HEK293 (cell line): ENCODE data around the gene MTFP1.

Experiments used
- CTCF ChIA-PET: fragments of 350-600 bp; formaldehyde crosslinking; extraction: SDS; loops from one replicate; lab custom pipeline; 2021; ENCODE audit warnings: antibody characterized with exemption; lab: Yijun Ruan, JAX
- POLR2A ChIA-PET: fragments of 300-600 bp; formaldehyde crosslinking; extraction: SDS; loops from one replicate; lab custom pipeline; 2020; ENCODE audit warnings: antibody characterized with exemption, inconsistent platforms; lab: Yijun Ruan, JAX
- H3K27ac ChIP-seq: fragments of 200-500 bp; sonication (Bioruptor generic); 2 replicates; pipeline ENCODE4 v1.5.1; 2014; ENCODE audit warnings: low read depth, low read length, control low read depth, inconsistent platforms; ENCODE audit errors: extremely low read depth
- H3K36me3 ChIP-seq, 2 experiments: fragments of 200-500 bp in 1 of 2; sonication (Bioruptor generic) in 1 of 2; 1 replicate in 1 of 2; 2 replicates in 1 of 2; pipeline ENCODE4 v1.5.1; 2014 to 2017; ENCODE audit warnings: inconsistent platforms in 2 of 2, low read length in 2 of 2; ENCODE audit not compliant: control insufficient read depth in 2 of 2, insufficient read depth in 1 of 2
- H3K4me1 ChIP-seq: fragments of 200-500 bp; sonication (Bioruptor generic); 2 replicates; pipeline ENCODE4 v1.5.1; 2014; ENCODE audit warnings: mild to moderate bottlenecking, low read length, inconsistent platforms; ENCODE audit not compliant: control insufficient read depth, insufficient read depth
- H3K4me3 ChIP-seq: 2 replicates; pipeline ENCODE4 v1.5.1; 2011; ENCODE audit warnings: low read depth, mild to moderate bottlenecking, control low read depth, low read length, moderate library complexity
- H3K9me3 ChIP-seq: fragments of 200-500 bp; sonication (Bioruptor generic); 2 replicates; pipeline ENCODE4 v1.5.1; 2014; ENCODE audit warnings: low read depth, low read length, inconsistent platforms; ENCODE audit not compliant: control insufficient read depth, insufficient read depth
- FEZF1 ChIP-seq: fragments of 450-650 bp; formaldehyde crosslinking; IDR thresholded peaks from 2 replicates; pipeline ENCODE4 v1.5.1; 2016; ENCODE audit warnings: missing biosample characterization, missing genetic modification characterization
- GLIS2 ChIP-seq: fragments of 450-650 bp; formaldehyde crosslinking; IDR thresholded peaks from 2 replicates; pipeline ENCODE4 v1.5.1; 2016; ENCODE audit warnings: missing biosample characterization, missing genetic modification characterization
- PATZ1 ChIP-seq: fragments of 450-650 bp; formaldehyde crosslinking; IDR thresholded peaks from 2 replicates; pipeline ENCODE4 v1.5.1; 2016; ENCODE audit warnings: missing biosample characterization, missing genetic modification characterization
- PRDM4 ChIP-seq: fragments of 450-650 bp; formaldehyde crosslinking; IDR thresholded peaks from 2 replicates; pipeline ENCODE4 v1.5.1; 2017; ENCODE audit warnings: missing biosample characterization, missing genetic modification characterization
- RBAK ChIP-seq: fragments of 450-650 bp; formaldehyde crosslinking; IDR thresholded peaks from 2 replicates; pipeline ENCODE4 v1.5.1; 2016; ENCODE audit warnings: missing biosample characterization, missing genetic modification characterization
- SCRT2 ChIP-seq: fragments of 450-650 bp; formaldehyde crosslinking; IDR thresholded peaks from 2 replicates; pipeline ENCODE4 v1.5.1; 2016; ENCODE audit warnings: missing biosample characterization, missing genetic modification characterization
- SP2 ChIP-seq: fragments of 450-650 bp; formaldehyde crosslinking; IDR thresholded peaks from 2 replicates; pipeline ENCODE4 v1.5.1; 2016; ENCODE audit warnings: missing biosample characterization, missing genetic modification characterization
- SP3 ChIP-seq: fragments of 450-650 bp; formaldehyde crosslinking; IDR thresholded peaks from 2 replicates; pipeline ENCODE4 v1.5.1; 2016; ENCODE audit warnings: missing biosample characterization, missing genetic modification characterization
- ZBTB17 ChIP-seq: fragments of 450-650 bp; formaldehyde crosslinking; IDR thresholded peaks from 2 replicates; pipeline ENCODE4 v1.5.1; 2016; ENCODE audit warnings: missing biosample characterization, missing genetic modification characterization
- ZFP3 ChIP-seq: fragments of 450-650 bp; formaldehyde crosslinking; IDR thresholded peaks from 2 replicates; pipeline ENCODE4 v1.5.1; 2016; ENCODE audit warnings: low read depth, missing biosample characterization, missing genetic modification characterization
- ZNF266 ChIP-seq: fragments of 450-650 bp; formaldehyde crosslinking; IDR thresholded peaks from 2 replicates; pipeline ENCODE4 v1.5.1; 2016; ENCODE audit warnings: missing biosample characterization, missing genetic modification characterization, low read depth
- ZNF280C ChIP-seq: fragments of 450-650 bp; formaldehyde crosslinking; IDR thresholded peaks from 2 replicates; pipeline ENCODE4 v1.5.1; 2016; ENCODE audit warnings: missing biosample characterization, missing genetic modification characterization
- ZNF280D ChIP-seq: fragments of 450-650 bp; formaldehyde crosslinking; IDR thresholded peaks from 2 replicates; pipeline ENCODE4 v1.5.1; 2016; ENCODE audit warnings: missing biosample characterization, missing genetic modification characterization
- ZNF292 ChIP-seq: fragments of 450-650 bp; formaldehyde crosslinking; IDR thresholded peaks from 2 replicates; pipeline ENCODE4 v1.5.1; 2016; ENCODE audit warnings: low read depth, missing biosample characterization, missing genetic modification characterization, borderline replicate concordance
- ZNF391 ChIP-seq: fragments of 450-650 bp; formaldehyde crosslinking; IDR thresholded peaks from 2 replicates; pipeline ENCODE4 v1.5.1; 2016; ENCODE audit warnings: low read depth, missing biosample characterization, missing genetic modification characterization, borderline replicate concordance
- ZNF433 ChIP-seq: fragments of 450-650 bp; formaldehyde crosslinking; IDR thresholded peaks from 2 replicates; pipeline ENCODE4 v1.5.1; 2016; ENCODE audit warnings: missing biosample characterization, missing genetic modification characterization, low read depth
- ZNF558 ChIP-seq: fragments of 450-650 bp; formaldehyde crosslinking; IDR thresholded peaks from 2 replicates; pipeline ENCODE4 v1.5.1; 2016; ENCODE audit warnings: missing biosample characterization, missing genetic modification characterization
- ZNF560 ChIP-seq: fragments of 450-650 bp; formaldehyde crosslinking; IDR thresholded peaks from 2 replicates; pipeline ENCODE4 v1.5.1; 2017; ENCODE audit warnings: missing biosample characterization, missing genetic modification characterization, borderline replicate concordance
- ZNF654 ChIP-seq: fragments of 450-650 bp; formaldehyde crosslinking; IDR thresholded peaks from 2 replicates; pipeline ENCODE4 v1.5.1; 2016; ENCODE audit warnings: low read depth, missing biosample characterization, missing genetic modification characterization
- ZNF692 ChIP-seq: fragments of 450-650 bp; formaldehyde crosslinking; IDR thresholded peaks from 2 replicates; pipeline ENCODE4 v1.5.1; 2016; ENCODE audit warnings: missing biosample characterization, missing genetic modification characterization
- ZSCAN16 ChIP-seq: fragments of 450-650 bp; formaldehyde crosslinking; IDR thresholded peaks from 2 replicates; pipeline ENCODE4 v1.5.1; 2016; ENCODE audit warnings: missing biosample characterization, missing genetic modification characterization

MTFP1 gene

GRCh38 chr22:30385942-30386341 is 39.6 kb upstream of the MTFP1 start (continued):
- no peak for TF ChIP-seq PRDM4 (tag by site-specific recombination)
- no peak for TF ChIP-seq ZFP3
- no peak for TF ChIP-seq ZNF391 (tag by site-specific recombination)
- no peak for TF ChIP-seq ZNF280D (tag by site-specific recombination)
- TF ChIP-seq ZNF266 (tag by site-specific recombination), result no peak
- TF ChIP-seq ZNF558 (tag by site-specific recombination), result no peak
- TF ChIP-seq ZNF433 (tag by site-specific recombination), result no peak
- TF ChIP-seq ZNF692 (tag by site-specific recombination), result no peak

GRCh38 chr22:30386608-30386959 is 39.0 kb upstream of the MTFP1 start:
- peak overlapping the region; percentile 62 for H3K4me3 ChIP-seq
- H3K27ac ChIP-seq, result peak overlapping the region; percentile 76; the same call in 1 of the 2 replicates
- POLR2A ChIA-PET, result interaction anchor here (1.0 to 1.2 kb wide), 2 partner anchors 10 to 30 kb away, joined by 4 to 8 read pairs; partner anchors contain the start of genes CCDC157, SEC14L2 and SF3A1
- H3K9me3 ChIP-seq, result no peaks in the 10 kb centered on the region
- peaks cover 2% of the 10 kb centered on the region; the same call in 1 of the 2 replicates for H3K4me1 ChIP-seq
- peaks cover 0 to 33% of the 10 kb centered on the region in 2 experiments; a peak in 2 of 3 replicates for H3K36me3 ChIP-seq
- CTCF ChIA-PET, result interaction anchor here (0.7 to 3.6 kb wide), 16 partner anchors 8 to 279 kb away, joined by 3 to 36 read pairs (median 4); partner anchors contain the start of genes CASTOR1, CCDC157, SEC14L2 and SF3A1
- TF ChIP-seq ZNF280D (tag by site-specific recombination) (no peak), ZNF654 (tag by site-specific recombination) (no peak), ZNF560 (tag by site-specific recombination) (no peak), ZNF280C (tag by site-specific recombination) (no peak), GLIS2 (tag by site-specific recombination) (peak; percentile 39; the same call in 1 of the 2 replicates), SCRT2 (tag by site-specific recombination) (no peak), ZSCAN16 (tag by site-specific recombination) (no peak), RBAK (no peak), SP3 (tag by site-specific recombination) (peak; percentile 11; the same call in 1 of the 2 replicates), ZBTB17 (tag by site-specific recombination) (0 out of 2 replicates have a peak, but pooled peaks have one; percentile 26), FEZF1 (tag by site-specific recombination) (no peak), ZNF292 (tag by site-specific recombination) (no peak), SP2 (0 out of 2 replicates have a peak, but pooled peaks have one; percentile 4), PATZ1 (0 out of 2 replicates have a peak, but pooled peaks have one; percentile 20)
